ENCODE results near the gene TRHDE. TPM values are rescaled to one million over a fixed set of nuclear protein-coding genes. Genes with fewer than 3 reads are reported as not detected.

TRHDE gene
- total RNA-seq, 1 experiment from 2014 or later: 5.5 TPM

- no peak for TF ChIP-seq ZNF425 (CRISPR knock-in tag; conservative IDR thresholded peaks at IDR 0.05)
- TF ChIP-seq NR1H2 (CRISPR knock-in tag; IDR thresholded peaks at IDR 0.05): no peak
- no peak for TF ChIP-seq NFYB (CRISPR knock-in tag; conservative IDR thresholded peaks at IDR 0.05; ENCODE audit: low read depth)
- TF ChIP-seq MLX (CRISPR knock-in tag; IDR thresholded peaks at IDR 0.05): no peak
- TF ChIP-seq, protein P1, sequence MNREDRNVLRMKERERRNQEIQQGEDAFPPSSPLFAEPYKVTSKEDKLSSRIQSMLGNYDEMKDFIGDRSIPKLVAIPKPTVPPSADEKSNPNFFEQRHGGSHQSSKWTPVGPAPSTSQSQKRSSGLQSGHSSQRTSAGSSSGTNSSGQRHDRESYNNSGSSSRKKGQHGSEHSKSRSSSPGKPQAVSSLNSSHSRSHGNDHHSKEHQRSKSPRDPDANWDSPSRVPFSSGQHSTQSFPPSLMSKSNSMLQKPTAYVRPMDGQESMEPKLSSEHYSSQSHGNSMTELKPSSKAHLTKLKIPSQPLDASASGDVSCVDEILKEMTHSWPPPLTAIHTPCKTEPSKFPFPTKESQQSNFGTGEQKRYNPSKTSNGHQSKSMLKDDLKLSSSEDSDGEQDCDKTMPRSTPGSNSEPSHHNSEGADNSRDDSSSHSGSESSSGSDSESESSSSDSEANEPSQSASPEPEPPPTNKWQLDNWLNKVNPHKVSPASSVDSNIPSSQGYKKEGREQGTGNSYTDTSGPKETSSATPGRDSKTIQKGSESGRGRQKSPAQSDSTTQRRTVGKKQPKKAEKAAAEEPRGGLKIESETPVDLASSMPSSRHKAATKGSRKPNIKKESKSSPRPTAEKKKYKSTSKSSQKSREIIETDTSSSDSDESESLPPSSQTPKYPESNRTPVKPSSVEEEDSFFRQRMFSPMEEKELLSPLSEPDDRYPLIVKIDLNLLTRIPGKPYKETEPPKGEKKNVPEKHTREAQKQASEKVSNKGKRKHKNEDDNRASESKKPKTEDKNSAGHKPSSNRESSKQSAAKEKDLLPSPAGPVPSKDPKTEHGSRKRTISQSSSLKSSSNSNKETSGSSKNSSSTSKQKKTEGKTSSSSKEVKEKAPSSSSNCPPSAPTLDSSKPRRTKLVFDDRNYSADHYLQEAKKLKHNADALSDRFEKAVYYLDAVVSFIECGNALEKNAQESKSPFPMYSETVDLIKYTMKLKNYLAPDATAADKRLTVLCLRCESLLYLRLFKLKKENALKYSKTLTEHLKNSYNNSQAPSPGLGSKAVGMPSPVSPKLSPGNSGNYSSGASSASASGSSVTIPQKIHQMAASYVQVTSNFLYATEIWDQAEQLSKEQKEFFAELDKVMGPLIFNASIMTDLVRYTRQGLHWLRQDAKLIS (CRISPR knock-in tag; IDR thresholded peaks at IDR 0.05; ENCODE audit: borderline replicate concordance): no peak
These were observed 39.8 kb downstream of the TRHDE start (continued) for GRCh38 chr12:72311946-72312345.

- POLR2A ChIA-PET: no interaction called here
- Mint-ChIP-seq H3K27ac (no peak overlapping the region), H3K27me3 (ENCODE audit: low read depth) (no peaks in the 10 kb centered on the region), H3K9me3 (no peaks in the 10 kb centered on the region), H3K36me3 (no peaks in the 10 kb centered on the region), H3K4me1 (peaks cover 4% of the 10 kb centered on the region; the same call in 1 of the 2 replicates), H3K4me3 (no peak overlapping the region)
- ATAC-seq: no peak
- CTCF ChIA-PET: no interaction called here
- TF ChIP-seq NFE2L1 (CRISPR knock-in tag; IDR thresholded peaks at IDR 0.05): no peak
- TF ChIP-seq, protein P2, sequence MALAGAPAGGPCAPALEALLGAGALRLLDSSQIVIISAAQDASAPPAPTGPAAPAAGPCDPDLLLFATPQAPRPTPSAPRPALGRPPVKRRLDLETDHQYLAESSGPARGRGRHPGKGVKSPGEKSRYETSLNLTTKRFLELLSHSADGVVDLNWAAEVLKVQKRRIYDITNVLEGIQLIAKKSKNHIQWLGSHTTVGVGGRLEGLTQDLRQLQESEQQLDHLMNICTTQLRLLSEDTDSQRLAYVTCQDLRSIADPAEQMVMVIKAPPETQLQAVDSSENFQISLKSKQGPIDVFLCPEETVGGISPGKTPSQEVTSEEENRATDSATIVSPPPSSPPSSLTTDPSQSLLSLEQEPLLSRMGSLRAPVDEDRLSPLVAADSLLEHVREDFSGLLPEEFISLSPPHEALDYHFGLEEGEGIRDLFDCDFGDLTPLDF (CRISPR knock-in tag; IDR thresholded peaks at IDR 0.05): no peak
- no peak for DNase-seq (ENCODE audit: low spot score)
These were observed 41.6 kb downstream of the TRHDE start for GRCh38 chr12:72313806-72314205.

DNA sequence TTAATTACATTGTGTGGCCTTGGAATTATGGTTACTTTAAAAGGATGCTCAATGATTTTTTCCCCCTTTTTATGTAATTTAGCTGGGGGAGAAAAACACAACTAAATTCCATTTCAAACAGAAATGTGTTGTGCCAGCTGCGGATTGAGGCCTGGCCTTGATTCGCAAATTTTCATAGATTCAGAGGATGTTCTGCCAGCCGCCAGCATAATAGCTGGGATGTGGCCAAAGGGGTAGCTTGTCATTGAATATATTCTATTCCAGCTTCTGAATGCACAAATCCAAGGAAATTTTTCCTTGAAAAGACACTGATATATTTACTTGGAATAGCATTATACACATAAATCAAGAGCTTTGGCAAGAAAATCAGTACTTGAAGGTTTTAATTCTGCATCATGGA lies 43.7 kb downstream of the TRHDE start:
- Mint-ChIP-seq H3K27me3 (ENCODE audit: low read depth) (no peaks in the 10 kb centered on the region), H3K4me1 (peaks cover 4% of the 10 kb centered on the region; the same call in 1 of the 2 replicates), H3K36me3 (no peaks in the 10 kb centered on the region), H3K27ac (no peak overlapping the region), H3K9me3 (no peaks in the 10 kb centered on the region), H3K4me3 (no peak overlapping the region)
- no peak for ATAC-seq
- TF ChIP-seq RELA (CRISPR knock-in tag; IDR thresholded peaks at IDR 0.05; ENCODE audit: borderline replicate concordance): no peak
- TF ChIP-seq ZNF219 (CRISPR knock-in tag; IDR thresholded peaks at IDR 0.05; ENCODE audit: borderline replicate concordance): no peak
- TF ChIP-seq, protein P3, sequence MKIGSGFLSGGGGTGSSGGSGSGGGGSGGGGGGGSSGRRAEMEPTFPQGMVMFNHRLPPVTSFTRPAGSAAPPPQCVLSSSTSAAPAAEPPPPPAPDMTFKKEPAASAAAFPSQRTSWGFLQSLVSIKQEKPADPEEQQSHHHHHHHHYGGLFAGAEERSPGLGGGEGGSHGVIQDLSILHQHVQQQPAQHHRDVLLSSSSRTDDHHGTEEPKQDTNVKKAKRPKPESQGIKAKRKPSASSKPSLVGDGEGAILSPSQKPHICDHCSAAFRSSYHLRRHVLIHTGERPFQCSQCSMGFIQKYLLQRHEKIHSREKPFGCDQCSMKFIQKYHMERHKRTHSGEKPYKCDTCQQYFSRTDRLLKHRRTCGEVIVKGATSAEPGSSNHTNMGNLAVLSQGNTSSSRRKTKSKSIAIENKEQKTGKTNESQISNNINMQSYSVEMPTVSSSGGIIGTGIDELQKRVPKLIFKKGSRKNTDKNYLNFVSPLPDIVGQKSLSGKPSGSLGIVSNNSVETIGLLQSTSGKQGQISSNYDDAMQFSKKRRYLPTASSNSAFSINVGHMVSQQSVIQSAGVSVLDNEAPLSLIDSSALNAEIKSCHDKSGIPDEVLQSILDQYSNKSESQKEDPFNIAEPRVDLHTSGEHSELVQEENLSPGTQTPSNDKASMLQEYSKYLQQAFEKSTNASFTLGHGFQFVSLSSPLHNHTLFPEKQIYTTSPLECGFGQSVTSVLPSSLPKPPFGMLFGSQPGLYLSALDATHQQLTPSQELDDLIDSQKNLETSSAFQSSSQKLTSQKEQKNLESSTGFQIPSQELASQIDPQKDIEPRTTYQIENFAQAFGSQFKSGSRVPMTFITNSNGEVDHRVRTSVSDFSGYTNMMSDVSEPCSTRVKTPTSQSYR (CRISPR knock-in tag; IDR thresholded peaks at IDR 0.05): no peak
- no peak for TF ChIP-seq TP53 (CRISPR knock-in tag; IDR thresholded peaks at IDR 0.05)
- no peak for TF ChIP-seq SMAD3 (CRISPR knock-in tag; IDR thresholded peaks at IDR 0.05; ENCODE audit: borderline replicate concordance)
- TF ChIP-seq, protein P4, sequence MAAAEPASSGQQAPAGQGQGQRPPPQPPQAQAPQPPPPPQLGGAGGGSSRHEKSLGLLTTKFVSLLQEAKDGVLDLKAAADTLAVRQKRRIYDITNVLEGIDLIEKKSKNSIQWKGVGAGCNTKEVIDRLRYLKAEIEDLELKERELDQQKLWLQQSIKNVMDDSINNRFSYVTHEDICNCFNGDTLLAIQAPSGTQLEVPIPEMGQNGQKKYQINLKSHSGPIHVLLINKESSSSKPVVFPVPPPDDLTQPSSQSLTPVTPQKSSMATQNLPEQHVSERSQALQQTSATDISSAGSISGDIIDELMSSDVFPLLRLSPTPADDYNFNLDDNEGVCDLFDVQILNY (CRISPR knock-in tag; IDR thresholded peaks at IDR 0.05): no peak
- no peak for TF ChIP-seq ATF1 (CRISPR knock-in tag; IDR thresholded peaks at IDR 0.05)
- CTCF ChIA-PET: interaction anchor here (0.7 kb wide), 1 partner anchor 299 kb away, joined by 3 read pairs; no protein-coding TSS in a partner anchor
- POLR2A ChIA-PET: no interaction called here
- DNase-seq (ENCODE audit: low spot score): no peak
